T47D (cell line): ENCODE measurements around the gene ATG4A.

Source experiments
- DNase-seq, 2 experiments: peaks; one replicate each; pipeline versions ENCODE4 v3.0.0 to v3.0.0-alpha.2; 2011 to 2012; ENCODE audit warnings: low read depth in 1 of 2, low spot score in 1 of 2
- JUND ChIP-seq: IDR thresholded peaks from 2 replicates; pipeline ENCODE4 v1.6.1; 2012; ENCODE audit warnings: low read depth
- in situ Hi-C: cut with HindIII; loops from 2 replicates; pipeline ENCODE4 v1.10.0; 2016; ENCODE audit warnings: low sequenced_read_pairs, low pct_unique_long_range_greater_than_20kb

The ATG4A gene

GRCh38 chrX:108091264-108091877, at the start of gene ATG4A, which contains the start of gene PSMD10:
ATG4A (plus strand) TSS chrX:108091778; CDS start chrX:108091827, 49 bp downstream.
PSMD10 (minus strand) TSS chrX:108091542; CDS start chrX:108091520, 22 bp downstream.
- no peak for TF ChIP-seq JUND
- in situ Hi-C loops: no loop called here

GRCh38 chrX:108044554-108045256, 46.9 kb upstream of the ATG4A start, which contains the start of gene VSIG1:
VSIG1 (plus strand) TSS chrX:108045065; CDS start chrX:108045131, 66 bp downstream.
- DNase-seq: no peak
- no peak for TF ChIP-seq JUND
- in situ Hi-C loops: no loop called here

More at GRCh38 chrX:108091264-108091877, at the start of gene ATG4A, which contains the start of gene PSMD10:
- DNase-seq: peak; percentile 24 to 94

GRCh38 chrX:108049649-108050048, 41.9 kb upstream of the ATG4A start:
- no peak for DNase-seq
- in situ Hi-C loops: no loop called here
- TF ChIP-seq JUND: no peak

GRCh38 chrX:108053218-108053617, 38.4 kb upstream of the ATG4A start:
- no peak for DNase-seq
- in situ Hi-C loops: no loop called here

GRCh38 chrX:108055546-108055945, 36.0 kb upstream of the ATG4A start:
- in situ Hi-C loops: no loop called here
- DNase-seq: no peak
- no peak for TF ChIP-seq JUND

More at GRCh38 chrX:108053218-108053617, 38.4 kb upstream of the ATG4A start:
- TF ChIP-seq JUND: no peak

GRCh38 chrX:108059801-108060200, 31.8 kb upstream of the ATG4A start:
- in situ Hi-C loops: no loop called here
- DNase-seq: no peak
- no peak for TF ChIP-seq JUND

GRCh38 chrX:108064001-108064400, 27.6 kb upstream of the ATG4A start:
- no peak for DNase-seq
- in situ Hi-C loops: no loop called here
- no peak for TF ChIP-seq JUND

GRCh38 chrX:108064613-108065012, 27.0 kb upstream of the ATG4A start:
- in situ Hi-C loops: no loop called here
- no peak for TF ChIP-seq JUND
- DNase-seq: no peak

- no peak for TF ChIP-seq JUND
- no peak for DNase-seq
- in situ Hi-C loops: no loop called here
These were observed 23.5 kb upstream of the ATG4A start for GRCh38 chrX:108068121-108068520.

- no peak for TF ChIP-seq JUND
- DNase-seq: no peak
- in situ Hi-C loops: no loop called here
These were observed 20.7 kb upstream of the ATG4A start for GRCh38 chrX:108070891-108071290.

- no peak for DNase-seq
- in situ Hi-C loops: no loop called here
- TF ChIP-seq JUND: no peak
These were observed 20.0 kb upstream of the ATG4A start for GRCh38 chrX:108071578-108071977.

GRCh38 chrX:108072746-108073145, 18.8 kb upstream of the ATG4A start:
- TF ChIP-seq JUND: no peak
- DNase-seq: no peak
- in situ Hi-C loops: no loop called here

GRCh38 chrX:108081110-108081509, 10.5 kb upstream of the ATG4A start:
- in situ Hi-C loops: no loop called here
- DNase-seq: no peak
- no peak for TF ChIP-seq JUND

- in situ Hi-C loops: no loop called here
- no peak for DNase-seq
- TF ChIP-seq JUND: no peak
These were observed 3.8 kb upstream of the ATG4A start for GRCh38 chrX:108087792-108088191.
